Fibroblast of mammary gland (primary cell): ENCODE data around the gene GPR25.
A peak's percentile ranks its signal among the peaks of the same experiment; 100 is the strongest.

ENCODE experiments used
- DNase-seq: peaks from one replicate; pipeline ENCODE4 v3.0.0-alpha.2; 2010; ENCODE audit warnings: low read depth
- H3K4me3 ChIP-seq: 2 replicates; pipeline ENCODE4 v1.5.1; 2011; ENCODE audit warnings: low read depth, mild to moderate bottlenecking, low read length, moderate library complexity; ENCODE audit not compliant: control insufficient read depth
- TF ChIP-seq, protein P1 (sequence below): conservative IDR thresholded peaks from 2 replicates; pipeline ENCODE4 v1.5.1; 2011; ENCODE audit warnings: low read depth, low read length, inconsistent platforms; ENCODE audit not compliant: control insufficient read depth, insufficient read depth

GPR25 gene

DNA sequence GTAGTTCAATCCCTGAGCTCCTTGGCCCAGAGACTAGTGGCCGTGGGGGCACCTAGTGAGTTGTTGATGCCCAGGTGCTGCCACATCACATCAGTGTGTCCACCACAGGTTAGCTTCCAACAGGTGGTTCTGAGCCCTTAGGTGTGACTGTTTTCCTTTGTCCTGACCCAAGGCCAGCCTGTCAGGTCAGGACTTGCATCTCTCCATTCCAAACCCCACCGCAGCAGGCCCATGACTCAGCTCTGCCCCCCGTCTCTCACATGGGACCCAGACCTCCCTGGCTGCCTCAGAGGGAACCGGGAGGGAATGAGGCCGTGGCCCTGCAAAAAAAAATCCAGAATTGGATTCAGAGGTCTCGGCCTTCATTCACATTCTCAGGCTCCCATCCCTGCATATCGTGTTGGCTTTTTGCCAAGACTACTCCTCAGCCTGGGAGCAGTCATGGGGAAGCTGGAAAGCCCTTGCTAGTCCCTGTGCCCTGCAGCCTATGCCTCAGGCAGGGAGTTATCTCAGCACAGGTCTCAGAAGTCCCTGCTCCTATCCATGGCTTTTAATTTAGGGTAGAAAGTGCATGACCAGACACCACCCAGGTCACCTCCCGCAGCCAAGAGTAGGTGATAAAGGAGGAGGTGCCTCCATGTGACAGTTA is 29.1 kb downstream of the GPR25 start:
- no peak for DNase-seq
- H3K4me3 ChIP-seq, result no peak overlapping the region
- TF ChIP-seq, protein P1, sequence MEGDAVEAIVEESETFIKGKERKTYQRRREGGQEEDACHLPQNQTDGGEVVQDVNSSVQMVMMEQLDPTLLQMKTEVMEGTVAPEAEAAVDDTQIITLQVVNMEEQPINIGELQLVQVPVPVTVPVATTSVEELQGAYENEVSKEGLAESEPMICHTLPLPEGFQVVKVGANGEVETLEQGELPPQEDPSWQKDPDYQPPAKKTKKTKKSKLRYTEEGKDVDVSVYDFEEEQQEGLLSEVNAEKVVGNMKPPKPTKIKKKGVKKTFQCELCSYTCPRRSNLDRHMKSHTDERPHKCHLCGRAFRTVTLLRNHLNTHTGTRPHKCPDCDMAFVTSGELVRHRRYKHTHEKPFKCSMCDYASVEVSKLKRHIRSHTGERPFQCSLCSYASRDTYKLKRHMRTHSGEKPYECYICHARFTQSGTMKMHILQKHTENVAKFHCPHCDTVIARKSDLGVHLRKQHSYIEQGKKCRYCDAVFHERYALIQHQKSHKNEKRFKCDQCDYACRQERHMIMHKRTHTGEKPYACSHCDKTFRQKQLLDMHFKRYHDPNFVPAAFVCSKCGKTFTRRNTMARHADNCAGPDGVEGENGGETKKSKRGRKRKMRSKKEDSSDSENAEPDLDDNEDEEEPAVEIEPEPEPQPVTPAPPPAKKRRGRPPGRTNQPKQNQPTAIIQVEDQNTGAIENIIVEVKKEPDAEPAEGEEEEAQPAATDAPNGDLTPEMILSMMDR, result no peak

DNA sequence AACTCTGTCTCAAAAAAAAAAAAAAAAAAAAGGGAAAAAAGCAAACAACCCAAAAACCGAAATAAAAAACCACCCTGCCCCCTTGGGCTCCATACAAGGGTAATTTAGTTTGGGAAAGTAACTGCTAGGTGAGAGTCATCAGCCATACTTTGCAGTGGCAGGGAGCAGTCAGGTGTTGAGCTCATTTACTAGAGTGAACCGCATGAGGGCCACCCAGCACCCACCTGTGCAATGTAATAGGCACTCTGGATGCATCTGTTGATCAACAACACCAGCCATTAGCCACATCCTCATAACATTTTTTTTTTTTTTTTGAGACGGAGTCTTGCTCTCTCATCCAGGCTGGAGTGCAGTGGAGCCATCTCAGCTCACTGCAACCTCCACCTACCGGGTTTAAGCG is 31.0 kb downstream of the GPR25 start:
- DNase-seq, result no peak
- TF ChIP-seq, protein P1, result no peak
- no peak overlapping the region for H3K4me3 ChIP-seq

DNA sequence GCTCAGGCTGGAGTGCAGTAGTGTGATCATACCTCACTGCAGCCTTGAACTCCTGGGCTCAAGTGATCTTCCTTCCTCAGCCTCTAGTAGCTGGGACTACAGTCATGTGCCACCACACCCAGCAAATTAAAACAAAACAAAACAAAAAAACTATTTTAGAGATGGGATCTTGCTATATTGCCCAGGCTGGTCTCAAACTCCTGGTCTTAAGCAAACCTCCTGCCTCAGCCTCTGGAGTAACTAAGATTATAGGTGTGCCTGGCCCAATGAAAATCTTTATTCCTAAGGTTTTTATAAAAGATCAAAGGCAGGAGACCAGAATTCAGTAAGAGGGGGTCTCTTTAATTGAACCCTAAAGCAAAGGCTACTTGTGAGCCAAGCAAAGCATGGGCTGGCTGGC is 32.0 kb downstream of the GPR25 start:
- DNase-seq, result no peak
- no peak overlapping the region for H3K4me3 ChIP-seq
- TF ChIP-seq, protein P1, result no peak

DNA sequence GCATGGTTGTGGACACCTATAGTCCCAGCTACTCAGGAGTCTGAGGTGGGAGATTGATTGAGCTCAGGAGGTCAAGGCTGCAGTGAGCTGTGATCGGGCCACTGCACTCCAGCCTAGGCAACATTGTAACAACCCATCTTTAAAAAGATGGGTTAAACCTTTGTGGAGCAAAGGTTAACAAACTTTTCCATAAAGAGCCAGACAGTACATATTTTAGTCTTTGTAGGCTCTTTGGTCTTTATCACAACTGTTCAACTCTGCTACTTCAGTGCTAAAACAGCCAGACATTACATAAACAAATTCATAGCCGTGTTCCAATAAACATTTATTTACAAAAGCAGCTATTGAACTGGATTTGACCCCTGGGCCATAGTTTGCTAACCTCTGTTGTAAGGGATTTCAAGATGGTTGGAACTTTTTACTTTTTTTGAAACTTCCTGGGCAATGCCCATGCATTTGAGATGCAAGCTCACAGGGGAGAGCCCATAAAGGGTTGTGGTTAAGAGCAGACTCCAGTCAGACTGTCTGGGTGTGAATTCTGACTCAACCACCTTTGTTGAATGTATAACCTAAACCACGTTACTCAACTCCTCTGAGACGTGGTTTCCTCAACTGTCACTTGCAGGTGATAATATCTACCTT is 32.8 kb downstream of the GPR25 start:
- no peak overlapping the region for H3K4me3 ChIP-seq
- TF ChIP-seq, protein P1, result no peak
- DNase-seq, result peak; percentile 10

DNA sequence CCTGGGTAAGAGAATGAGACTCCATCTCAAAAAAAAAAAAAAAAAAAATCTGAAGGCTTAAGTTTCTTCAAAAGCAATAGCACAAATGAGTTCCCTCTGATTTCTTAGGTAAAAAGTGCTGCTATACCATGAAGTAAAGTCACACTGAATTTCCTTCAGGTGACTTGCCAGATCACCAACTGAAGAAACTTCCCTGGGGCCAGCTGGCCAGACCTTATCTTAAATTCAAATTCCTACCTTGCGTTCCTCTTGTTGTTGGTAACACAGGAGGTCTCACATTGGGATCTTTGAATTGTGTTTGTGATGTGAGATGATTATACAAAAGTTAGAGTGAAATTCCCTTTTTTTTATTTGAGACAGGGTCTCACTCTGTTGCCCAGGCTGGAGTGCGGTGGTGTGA is 33.7 kb downstream of the GPR25 start:
- H3K4me3 ChIP-seq, result no peak overlapping the region
- TF ChIP-seq, protein P1, result no peak
- DNase-seq, result no peak

DNA sequence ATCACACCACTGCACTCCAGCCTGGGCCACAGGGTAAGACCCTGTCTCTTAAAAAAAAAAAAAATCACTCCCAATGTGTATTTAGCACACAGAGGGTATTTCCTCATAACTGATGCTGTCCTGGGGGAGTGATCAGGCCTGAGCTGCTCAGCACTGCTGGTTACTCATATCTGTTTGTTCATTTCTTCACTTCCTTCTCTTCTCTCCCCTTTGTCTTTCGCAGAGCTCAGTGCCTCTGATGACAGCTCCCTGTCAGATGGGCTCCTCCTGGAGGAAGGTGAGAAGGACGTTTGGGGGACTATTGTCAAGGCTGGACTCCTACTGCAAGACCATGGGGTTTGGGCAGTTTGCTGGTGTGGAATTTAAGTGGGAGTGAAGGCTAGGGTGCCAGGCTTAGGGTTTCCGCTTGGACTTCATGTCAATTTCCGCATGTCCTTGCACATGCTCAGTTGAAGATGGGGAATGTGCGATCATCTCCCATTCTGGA is 34.9 kb downstream of the GPR25 start:
- peak; percentile 52 for DNase-seq
- TF ChIP-seq, protein P1, result no peak
- H3K4me3 ChIP-seq, result no peak overlapping the region
